HL-60 (cell line): ENCODE data around the gene RAB1B.

Experiments used
- CTCF ChIP-seq: IDR thresholded peaks from one replicate; pipeline ENCODE4 v1.5.1; 2011; ENCODE audit warnings: low read length, control low read depth, inconsistent platforms; ENCODE audit not compliant: insufficient read depth
- POLR2AphosphoS5 ChIP-seq: IDR thresholded peaks from 2 replicates; pipeline ENCODE4 v1.6.1; 2012; ENCODE audit warnings: low read depth
- REST ChIP-seq: IDR thresholded peaks from 2 replicates; pipeline ENCODE4 v1.6.1; 2012; ENCODE audit warnings: low read depth; ENCODE audit not compliant: insufficient replicate concordance

GRCh38 chr11:66288671-66289547 is 20.5 kb downstream of the RAB1B start, which contains the start of gene YIF1A:
- no peak for TF ChIP-seq CTCF
- TF ChIP-seq POLR2AphosphoS5: peak; percentile 81
- no peak for TF ChIP-seq REST
